Cortex of kidney (tissue), 1 donor: ENCODE results near the gene PTK6.

ENCODE experiments used
- DNase-seq: peaks from one replicate; lab custom pipeline; 2025; lab: John Stamatoyannopoulos, UW

PTK6 gene

GRCh38 chr20:63543131-63543530, 6.0 kb upstream of the PTK6 start:
- DNase-seq: no peak

GRCh38 chr20:63542696-63543095, 5.5 kb upstream of the PTK6 start:
- DNase-seq: no peak

- no peak for DNase-seq
Observed at GRCh38 chr20:63542031-63542559, 4.9 kb upstream of the PTK6 start.

GRCh38 chr20:63541371-63541770, 4.2 kb upstream of the PTK6 start:
- no peak for DNase-seq

- DNase-seq: no peak
Observed at GRCh38 chr20:63540417-63541186, 3.4 kb upstream of the PTK6 start.

- DNase-seq: no peak
Observed at GRCh38 chr20:63539441-63540370, 2.5 kb upstream of the PTK6 start.

GRCh38 chr20:63539092-63539430, 1.9 kb upstream of the PTK6 start:
- DNase-seq: no peak

GRCh38 chr20:63538204-63539091, 1.3 kb upstream of the PTK6 start:
- no peak for DNase-seq

- DNase-seq: no peak
Observed at GRCh38 chr20:63537525-63538203, 488 bp upstream of the PTK6 start.

- DNase-seq: no peak
Observed at GRCh38 chr20:63536241-63536977, 767 bp downstream of the PTK6 start.

GRCh38 chr20:63534831-63535651, 2.1 kb downstream of the PTK6 start:
- no peak for DNase-seq

- DNase-seq: no peak
Observed at GRCh38 chr20:63534427-63534830, 2.7 kb downstream of the PTK6 start.

- no peak for DNase-seq
Observed at GRCh38 chr20:63533871-63534393, 3.2 kb downstream of the PTK6 start.

GRCh38 chr20:63533388-63533787, 3.8 kb downstream of the PTK6 start:
- no peak for DNase-seq

- no peak for DNase-seq
Observed at GRCh38 chr20:63532449-63532971, 4.7 kb downstream of the PTK6 start.

- no peak for DNase-seq
Observed at GRCh38 chr20:63531686-63532448, 5.3 kb downstream of the PTK6 start.

GRCh38 chr20:63530788-63531160, 6.4 kb downstream of the PTK6 start:
- no peak for DNase-seq
